Nephron progenitor cell (in vitro differentiated cells): ENCODE data around the gene DMAP1.

Experiments
- DNase-seq: peaks from one replicate; pipeline ENCODE4 v3.0.0; 2021
- H3K27ac Mint-ChIP-seq: 2 replicates; pipeline ENCODE4 v1.8.0; 2021; ENCODE audit warnings: mild to moderate bottlenecking, moderate library complexity, mixed read lengths
- H3K27me3 Mint-ChIP-seq: 2 replicates; pipeline ENCODE4 v1.8.0; 2021; ENCODE audit warnings: mild to moderate bottlenecking, low read depth, mixed read lengths; ENCODE audit not compliant: poor library complexity
- H3K36me3 Mint-ChIP-seq: 2 replicates; pipeline ENCODE4 v1.8.0; 2021; ENCODE audit warnings: low read depth, mixed read lengths
- H3K4me1 Mint-ChIP-seq: 2 replicates; pipeline ENCODE4 v1.8.0; 2021; ENCODE audit warnings: mixed read lengths
- H3K4me3 Mint-ChIP-seq: 2 replicates; pipeline ENCODE4 v1.8.0; 2021; ENCODE audit warnings: mild to moderate bottlenecking, moderate library complexity, mixed read lengths
- H3K9me3 Mint-ChIP-seq: 2 replicates; pipeline ENCODE4 v1.8.0; 2021; ENCODE audit warnings: mild to moderate bottlenecking, moderate library complexity, mixed read lengths
- CTCF ChIP-seq: fragments of 200-600 bp; sonication (generic); IDR thresholded peaks from 2 replicates; pipeline ENCODE4 v1.5.0; 2021; ENCODE audit warnings: antibody characterized with exemption

DMAP1 gene

DNA sequence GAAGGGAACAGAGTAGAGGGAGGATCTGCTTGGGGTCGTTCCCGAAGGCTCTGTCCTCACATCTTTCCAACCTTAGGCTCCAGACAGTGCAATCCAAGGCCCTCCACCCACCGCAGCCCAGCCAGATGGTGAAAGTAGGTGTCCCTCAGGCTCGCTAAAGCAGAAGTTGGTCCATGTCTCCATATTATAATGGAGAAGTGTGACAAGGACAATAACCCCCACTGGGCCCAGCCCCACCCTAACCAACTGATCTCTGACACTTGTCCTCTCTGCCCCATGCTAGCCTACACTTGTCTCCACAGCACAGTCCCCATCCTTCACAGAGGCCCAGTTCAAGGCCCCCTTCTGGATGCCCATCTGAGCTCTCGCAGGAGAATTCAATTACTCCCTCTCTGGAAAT, 48.7 kb downstream of the DMAP1 start:
- Mint-ChIP-seq H3K27ac (no peak overlapping the region), H3K36me3 (peaks cover 21% of the 10 kb centered on the region), H3K4me1 (peaks cover 63% of the 10 kb centered on the region), H3K27me3 (peaks cover 13% of the 10 kb centered on the region), H3K4me3 (no peak overlapping the region), H3K9me3 (no peaks in the 10 kb centered on the region)
- no peak for DNase-seq
- no peak for TF ChIP-seq CTCF

DNA sequence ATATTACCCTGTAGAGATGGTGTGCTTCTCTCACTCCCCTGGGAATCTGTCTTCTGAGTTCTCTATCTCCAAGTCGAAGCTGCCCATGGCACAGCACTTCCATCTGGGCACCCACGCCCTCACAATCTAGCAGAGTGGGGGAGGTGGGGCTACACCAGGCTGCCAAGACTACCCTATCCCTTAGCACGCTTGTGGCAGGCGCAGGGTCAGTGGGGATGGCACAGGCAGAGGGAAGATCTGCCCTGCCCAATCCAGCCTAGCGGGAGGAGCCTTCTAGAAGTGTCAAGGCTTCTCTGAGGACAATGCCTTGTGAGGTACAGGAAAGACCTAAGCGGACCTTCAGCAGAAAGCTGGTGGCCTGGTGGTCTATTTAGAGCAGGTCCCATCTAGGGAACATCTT, 49.1 kb downstream of the DMAP1 start:
- no peak for TF ChIP-seq CTCF
- H3K4me3 Mint-ChIP-seq: no peak overlapping the region
- no peak overlapping the region for H3K27ac Mint-ChIP-seq
- DNase-seq: no peak
- H3K36me3 Mint-ChIP-seq: peaks cover 26% of the 10 kb centered on the region
- peaks cover 13% of the 10 kb centered on the region for H3K27me3 Mint-ChIP-seq
- H3K4me1 Mint-ChIP-seq: peaks cover 63% of the 10 kb centered on the region
- no peaks in the 10 kb centered on the region for H3K9me3 Mint-ChIP-seq

- no peak for DNase-seq
- Mint-ChIP-seq H3K4me1 (peaks cover 59% of the 10 kb centered on the region), H3K27ac (no peak overlapping the region), H3K9me3 (no peaks in the 10 kb centered on the region), H3K27me3 (peaks cover 13% of the 10 kb centered on the region), H3K36me3 (peaks cover 29% of the 10 kb centered on the region), H3K4me3 (no peak overlapping the region)
- no peak for TF ChIP-seq CTCF
Measured at GRCh38 chr1:44262816-44263567, 49.7 kb downstream of the DMAP1 start.

DNA sequence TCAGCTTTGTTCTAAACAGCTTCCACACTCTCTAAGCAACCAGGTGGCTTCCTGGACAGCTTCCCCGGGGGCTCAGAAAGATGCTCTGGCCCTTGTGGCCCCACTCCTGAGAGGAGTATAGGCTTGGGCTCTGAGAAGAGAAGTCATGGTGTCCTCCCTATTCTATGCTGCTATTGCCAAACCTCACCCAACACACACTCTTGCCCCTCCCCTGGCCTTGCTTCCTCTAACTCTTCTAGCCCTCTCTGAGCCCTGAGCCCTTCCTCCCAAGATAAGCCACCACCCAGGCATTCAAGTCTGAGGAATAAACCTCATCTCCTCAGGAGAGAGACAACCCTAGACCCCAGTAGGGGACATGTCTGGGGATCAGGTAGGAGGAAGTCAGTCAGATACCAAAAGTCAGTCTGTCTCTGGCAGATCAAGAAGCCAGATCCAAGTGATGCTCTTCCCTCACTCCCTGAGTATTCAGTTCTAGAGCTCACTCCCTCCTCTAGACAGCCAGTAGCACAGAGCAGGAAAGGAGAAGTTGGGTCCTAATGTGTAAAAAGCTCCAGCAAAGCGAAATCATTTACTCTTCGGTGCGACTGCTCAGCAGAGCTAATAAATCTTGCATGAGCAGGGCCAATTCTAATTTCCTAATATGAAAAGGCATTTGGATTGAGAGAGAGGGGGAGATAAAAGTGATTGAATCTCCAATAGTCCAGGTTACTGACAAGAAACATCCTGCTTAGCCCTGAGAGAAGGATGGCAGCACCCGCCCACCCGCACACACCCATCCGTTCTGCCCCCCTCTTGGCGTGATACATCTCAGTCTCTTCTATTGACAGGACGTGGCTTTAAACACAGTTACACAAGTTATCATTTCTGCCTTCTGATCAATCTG, 50.5 kb downstream of the DMAP1 start:
- Mint-ChIP-seq H3K27ac (peak overlapping the region; percentile 33), H3K9me3 (no peaks in the 10 kb centered on the region), H3K4me3 (no peak overlapping the region), H3K36me3 (peaks cover 37% of the 10 kb centered on the region), H3K27me3 (peaks cover 13% of the 10 kb centered on the region), H3K4me1 (peaks cover 56% of the 10 kb centered on the region)
- no peak for TF ChIP-seq CTCF
- no peak for DNase-seq

DNA sequence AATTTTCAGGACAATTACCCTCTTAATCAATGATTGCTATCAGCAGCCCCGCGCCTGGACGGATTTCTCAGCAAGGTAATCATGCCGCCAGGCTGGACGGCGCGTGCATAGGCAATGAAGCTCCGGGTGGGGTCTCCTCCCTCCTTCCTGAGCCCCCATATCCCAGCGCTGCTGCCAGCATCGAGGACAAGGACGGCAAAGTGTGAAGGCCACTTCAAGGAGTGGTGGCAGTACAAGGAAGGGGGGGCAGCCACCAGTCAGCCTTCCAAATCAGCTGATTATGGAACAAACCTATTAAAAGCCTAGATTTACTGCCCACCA, 51.1 kb downstream of the DMAP1 start:
- Mint-ChIP-seq H3K4me3 (no peak overlapping the region), H3K27me3 (peaks cover 13% of the 10 kb centered on the region), H3K9me3 (no peaks in the 10 kb centered on the region), H3K4me1 (peaks cover 59% of the 10 kb centered on the region), H3K27ac (no peak overlapping the region), H3K36me3 (peaks cover 43% of the 10 kb centered on the region)
- DNase-seq: no peak
- TF ChIP-seq CTCF: no peak
